Stimulated activated CD4-positive, alpha-beta T cell treated with anti-CD3 and anti-CD28 coated beads, Interleukin-4, amount 100 ng/mL, for 48 hours (primary cell): ENCODE data around the gene SEMA3F.

Experiments
- DNase-seq, 2 donors: peaks; one replicate each; pipeline ENCODE4 v3.0.0-alpha.2; 2020; ENCODE audit warnings: low read depth in 2 of 2

SEMA3F gene

DNA sequence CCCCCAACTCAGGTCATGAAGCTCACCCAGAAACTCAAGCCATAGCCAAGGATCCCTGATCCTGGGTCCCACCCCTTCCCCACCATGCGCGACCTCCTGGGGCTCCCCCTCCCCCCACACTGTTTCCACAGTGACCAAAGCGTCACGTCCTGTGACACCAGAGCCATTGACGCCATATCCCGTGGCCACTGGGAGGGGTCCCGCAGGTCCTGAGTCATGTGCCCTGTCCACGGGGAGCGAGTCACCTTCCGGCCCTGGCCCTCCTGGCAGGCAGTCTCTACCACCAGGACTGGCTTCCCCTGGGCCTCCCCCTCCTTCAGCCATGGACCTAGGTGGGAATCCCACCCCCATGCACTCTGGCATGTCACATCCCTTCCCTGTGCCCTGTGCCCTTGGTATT is 15.6 kb downstream of the SEMA3F start:
- DNase-seq = no peak

DNA sequence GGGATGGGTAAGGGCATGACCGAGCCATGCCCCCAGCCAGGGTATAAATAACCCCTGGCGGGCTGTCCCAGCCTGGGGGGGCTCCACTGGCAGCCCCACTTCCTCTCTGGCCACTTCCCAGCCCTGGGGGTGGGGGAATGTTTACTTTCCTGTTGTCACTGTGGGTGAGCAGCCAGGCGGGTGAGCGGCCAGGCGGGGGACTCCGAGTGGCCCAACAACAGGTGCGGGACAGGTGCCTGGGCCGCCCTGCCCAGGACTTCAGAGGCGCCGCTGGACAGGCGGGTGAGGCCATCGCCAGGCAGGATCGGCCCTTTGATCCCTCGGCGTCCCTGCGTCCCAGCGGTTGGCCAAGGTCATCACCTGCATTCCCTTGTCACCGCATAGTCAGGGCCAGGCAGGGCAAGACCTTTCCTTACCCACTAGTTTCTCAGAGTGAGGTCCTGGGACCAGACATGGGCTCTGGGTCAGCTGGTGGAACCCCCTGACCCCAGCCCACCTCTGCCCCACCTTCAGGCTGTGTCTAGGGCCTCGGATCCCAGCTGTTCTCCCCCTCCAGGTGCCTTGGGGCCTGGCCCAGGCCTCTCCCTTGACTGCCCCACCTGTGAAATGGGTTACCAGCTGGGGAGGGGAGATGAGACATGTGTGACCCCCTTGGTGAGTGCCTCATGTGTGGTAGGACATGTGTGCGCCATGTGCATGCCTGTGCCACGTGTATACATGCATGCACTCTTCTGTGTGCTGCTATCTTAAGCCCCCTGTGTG is 16.6 kb downstream of the SEMA3F start:
- no peak for DNase-seq

DNA sequence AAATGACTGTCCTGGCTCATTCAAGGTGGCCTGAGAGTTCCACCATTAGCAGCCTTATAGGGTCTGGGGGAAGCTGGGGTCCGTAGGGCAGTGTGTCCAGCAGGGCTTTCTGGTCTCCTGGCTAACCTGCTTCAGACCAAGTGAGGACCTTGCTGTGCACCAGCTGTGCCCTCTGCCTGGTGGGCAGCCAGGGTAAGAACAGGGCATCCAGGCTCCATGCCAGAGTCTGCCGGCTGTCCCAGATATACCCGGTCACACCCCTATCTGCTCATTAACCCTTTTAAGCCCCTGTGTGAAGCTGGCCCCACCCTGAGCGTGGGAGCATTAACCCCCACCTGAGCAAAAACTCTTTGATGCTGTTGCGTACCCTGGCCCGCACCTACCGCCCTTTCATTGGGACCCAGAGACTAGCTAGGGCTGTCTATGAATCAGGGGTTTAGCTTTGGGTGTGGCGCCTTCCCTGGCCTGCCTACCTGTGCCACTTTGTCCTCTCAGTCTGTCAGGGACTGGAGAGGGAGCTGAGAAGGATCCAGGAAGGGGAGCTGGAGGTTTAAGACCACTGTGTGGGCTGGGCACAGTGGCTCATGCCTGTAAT is 17.6 kb downstream of the SEMA3F start:
- no peak for DNase-seq

DNA sequence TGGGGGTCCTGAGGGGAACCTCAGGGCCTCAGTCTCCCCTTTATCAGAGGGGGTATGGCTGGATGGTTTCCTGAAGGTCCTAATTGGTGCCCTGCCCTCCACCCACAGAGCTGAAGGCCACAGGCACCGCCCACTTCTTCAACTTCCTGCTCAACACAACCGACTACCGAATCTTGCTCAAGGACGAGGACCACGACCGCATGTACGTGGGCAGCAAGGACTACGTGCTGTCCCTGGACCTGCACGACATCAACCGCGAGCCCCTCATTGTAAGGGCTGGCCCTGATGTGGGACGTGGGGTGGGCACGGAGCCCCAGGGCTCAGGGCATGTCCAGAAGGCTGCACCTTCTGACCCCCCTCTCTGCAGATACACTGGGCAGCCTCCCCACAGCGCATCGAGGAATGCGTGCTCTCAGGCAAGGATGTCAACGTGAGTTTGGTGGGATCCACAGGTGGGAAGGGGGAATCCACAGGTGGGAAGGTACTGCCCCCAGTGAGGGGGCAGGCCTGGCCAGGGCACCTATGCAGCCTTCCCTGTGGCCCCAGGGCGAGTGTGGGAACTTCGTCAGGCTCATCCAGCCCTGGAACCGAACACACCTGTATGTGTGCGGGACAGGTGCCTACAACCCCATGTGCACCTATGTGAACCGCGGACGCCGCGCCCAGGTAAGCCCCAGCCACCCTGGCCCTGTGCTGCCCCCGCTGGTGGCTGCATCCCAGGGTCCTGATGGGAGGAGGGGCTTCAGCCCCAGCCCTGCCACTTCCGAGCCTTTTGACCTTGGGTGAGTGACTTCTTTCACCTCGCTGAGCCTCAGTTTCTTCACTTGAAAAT is 18.8 kb downstream of the SEMA3F start:
- DNase-seq = no peak

DNA sequence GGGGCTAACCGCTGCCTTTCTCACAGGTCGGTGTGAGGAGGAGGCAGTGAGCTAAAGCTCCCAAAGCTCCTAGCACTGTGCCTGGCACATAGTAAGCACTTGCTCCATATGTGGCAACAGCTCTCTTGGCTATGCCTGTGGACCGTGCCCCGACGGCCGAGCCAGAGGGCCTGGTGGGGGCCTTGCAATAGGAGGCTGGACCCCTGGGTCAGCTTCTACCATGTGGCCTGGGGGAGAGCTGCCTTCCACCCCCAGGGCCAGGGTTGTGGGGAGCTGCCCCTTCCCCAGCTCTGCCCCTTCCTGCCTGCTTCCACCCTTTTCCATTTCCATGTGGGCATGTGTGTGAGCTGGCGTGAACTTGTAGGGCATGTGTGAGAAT is 19.4 kb downstream of the SEMA3F start:
- no peak for DNase-seq

DNA sequence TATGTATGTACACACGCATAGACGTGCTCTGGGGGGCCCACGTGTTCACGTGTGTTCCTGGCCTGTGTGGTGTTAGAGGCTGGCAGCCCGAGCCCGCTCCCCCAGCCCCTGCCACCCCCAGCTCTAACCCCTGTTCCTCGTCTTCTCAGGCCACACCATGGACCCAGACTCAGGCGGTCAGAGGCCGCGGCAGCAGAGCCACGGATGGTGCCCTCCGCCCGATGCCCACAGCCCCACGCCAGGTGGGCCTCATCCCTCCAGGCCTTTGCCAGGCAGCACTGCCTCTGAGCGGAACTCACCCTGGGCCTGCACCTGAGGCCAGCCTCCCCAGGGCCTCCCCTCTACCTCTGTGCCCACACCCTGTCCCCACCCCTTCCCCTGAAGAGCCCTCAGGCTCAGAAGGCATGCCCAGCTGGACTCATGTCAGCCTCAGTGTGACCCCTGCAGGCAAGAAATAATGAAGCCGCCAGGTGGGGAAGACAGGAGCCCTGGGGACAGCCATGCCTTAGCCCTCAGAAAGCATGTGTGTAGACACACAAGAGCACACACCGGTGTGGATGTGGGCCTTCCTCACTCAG is 19.9 kb downstream of the SEMA3F start:
- DNase-seq = no peak

DNA sequence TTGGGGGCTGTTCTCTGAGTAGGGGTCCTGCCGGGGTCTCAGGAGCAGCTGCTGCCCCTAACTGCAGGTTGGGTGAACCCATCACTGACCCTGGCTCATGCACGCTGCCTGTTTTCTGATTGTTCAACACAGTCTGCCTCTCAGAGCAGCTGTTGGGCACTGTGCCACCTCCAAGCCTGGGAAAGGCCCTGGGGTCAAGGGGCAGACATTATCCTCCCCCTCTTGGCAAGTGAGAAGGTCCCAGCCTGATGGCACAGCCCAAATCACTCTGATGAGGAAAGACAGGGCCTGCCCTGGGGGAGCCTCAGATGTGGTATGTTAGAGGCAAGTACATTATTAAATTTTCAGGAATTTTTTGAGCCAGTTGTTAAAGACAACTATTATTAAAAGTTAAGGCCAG is 22.2 kb downstream of the SEMA3F start:
- no peak for DNase-seq

DNA sequence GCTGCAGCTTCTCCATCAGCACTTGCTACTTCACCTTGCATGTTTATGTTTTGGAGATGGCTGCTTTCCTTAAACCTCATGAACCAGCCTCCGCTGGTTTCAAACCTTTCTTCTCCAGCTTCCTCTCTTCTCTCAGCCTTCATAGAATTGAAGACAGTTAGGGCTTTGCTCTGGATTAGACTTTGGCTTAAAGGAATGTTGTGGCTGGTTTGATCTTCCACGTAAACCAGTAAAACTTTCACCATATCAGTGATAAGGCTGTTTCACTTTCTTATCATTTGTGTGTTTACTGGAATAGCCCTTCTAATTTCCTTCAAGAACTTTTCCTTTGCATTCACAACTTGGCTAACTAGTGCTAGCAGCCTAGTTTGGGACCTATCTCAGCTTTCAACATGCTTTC is 24.6 kb downstream of the SEMA3F start:
- no peak for DNase-seq

DNA sequence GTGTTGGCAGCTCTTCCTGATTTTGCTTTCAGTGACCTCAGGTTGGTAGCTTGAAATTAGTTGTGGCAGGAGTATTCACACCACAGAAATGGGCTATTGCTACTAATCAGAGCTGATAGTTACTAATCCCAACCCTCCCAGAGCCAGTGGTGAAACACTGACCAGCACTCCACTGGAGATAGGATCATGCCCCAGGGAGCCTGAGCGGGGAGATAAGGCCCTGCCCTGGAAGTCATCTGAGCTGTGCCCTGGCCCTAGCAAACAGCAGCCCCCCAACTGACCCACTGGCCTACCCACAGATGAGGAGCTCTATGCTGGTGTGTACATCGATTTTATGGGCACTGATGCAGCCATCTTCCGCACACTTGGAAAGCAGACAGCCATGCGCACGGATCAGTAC is 26.9 kb downstream of the SEMA3F start:
- DNase-seq = no peak

DNA sequence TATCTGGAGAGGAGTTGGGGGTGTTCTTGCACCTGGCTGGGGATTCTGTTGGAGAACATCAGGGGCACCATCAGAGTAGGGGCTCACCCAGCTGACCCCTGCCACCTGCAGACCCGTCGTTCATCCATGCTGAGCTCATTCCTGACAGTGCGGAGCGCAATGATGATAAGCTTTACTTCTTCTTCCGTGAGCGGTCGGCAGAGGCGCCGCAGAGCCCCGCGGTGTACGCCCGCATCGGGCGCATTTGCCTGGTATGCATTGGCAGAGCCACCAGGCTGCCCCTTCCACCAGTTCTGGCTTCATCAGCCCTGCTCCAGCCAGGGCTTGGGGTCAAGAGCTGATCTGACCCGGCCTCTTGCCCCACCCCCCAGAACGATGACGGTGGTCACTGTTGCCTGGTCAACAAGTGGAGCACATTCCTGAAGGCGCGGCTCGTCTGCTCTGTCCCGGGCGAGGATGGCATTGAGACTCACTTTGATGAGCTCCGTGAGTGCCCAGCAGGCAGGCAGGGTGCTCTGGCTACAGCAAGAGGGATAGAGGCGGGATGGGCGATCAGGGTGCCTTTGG is 27.5 kb downstream of the SEMA3F start:
- DNase-seq = no peak

DNA sequence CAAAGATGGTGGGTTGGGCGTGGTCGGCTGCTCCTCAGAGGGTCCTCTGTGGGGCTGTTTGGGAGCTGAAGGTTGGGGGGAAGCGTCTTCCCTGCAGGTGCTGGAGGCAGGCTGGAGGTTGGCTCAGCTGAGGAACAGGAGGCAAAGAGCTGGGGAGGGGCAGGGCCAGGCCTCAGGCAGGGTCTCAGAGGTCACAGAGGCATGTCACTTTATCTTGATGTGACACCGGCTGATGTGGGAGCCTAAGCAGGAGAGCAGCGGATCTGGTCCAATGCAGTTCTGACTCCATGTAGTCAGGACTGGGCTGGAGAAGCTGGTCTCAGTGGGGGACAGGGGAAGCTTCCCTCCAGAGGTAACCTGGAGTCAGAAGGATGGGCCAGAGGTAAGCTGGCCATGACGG is 28.6 kb downstream of the SEMA3F start:
- DNase-seq = no peak

DNA sequence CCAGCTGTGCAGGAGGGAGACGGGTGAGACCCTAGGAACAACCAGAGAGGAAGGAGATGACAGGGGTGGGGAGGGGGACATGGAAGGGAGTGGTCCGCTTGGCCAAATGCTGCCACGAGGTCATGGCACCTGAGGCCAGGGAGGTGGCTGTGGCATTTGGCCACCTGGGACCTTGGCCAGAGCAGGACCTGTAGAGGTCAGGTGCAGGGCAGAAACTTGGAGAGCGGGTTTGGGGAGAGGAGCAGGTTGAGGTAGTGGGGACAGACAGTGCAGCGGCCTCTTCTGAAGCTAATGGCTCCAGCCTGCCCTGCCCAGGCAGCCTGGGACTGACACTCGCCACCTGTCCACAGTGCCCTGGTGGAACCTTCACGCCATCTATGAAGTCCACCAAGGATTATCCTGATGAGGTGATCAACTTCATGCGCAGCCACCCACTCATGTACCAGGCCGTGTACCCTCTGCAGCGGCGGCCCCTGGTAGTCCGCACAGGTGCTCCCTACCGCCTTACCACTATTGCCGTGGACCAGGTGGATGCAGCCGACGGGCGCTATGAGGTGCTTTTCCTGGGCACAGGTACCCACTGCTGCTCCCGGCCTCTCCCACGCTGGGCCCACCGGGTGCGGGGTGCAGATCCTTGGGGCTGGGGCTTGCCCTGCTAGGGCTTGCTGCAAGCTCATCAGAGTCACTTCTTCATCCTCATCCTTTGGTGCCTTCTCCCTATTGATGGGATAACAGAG is 29.3 kb downstream of the SEMA3F start:
- no peak for DNase-seq

DNA sequence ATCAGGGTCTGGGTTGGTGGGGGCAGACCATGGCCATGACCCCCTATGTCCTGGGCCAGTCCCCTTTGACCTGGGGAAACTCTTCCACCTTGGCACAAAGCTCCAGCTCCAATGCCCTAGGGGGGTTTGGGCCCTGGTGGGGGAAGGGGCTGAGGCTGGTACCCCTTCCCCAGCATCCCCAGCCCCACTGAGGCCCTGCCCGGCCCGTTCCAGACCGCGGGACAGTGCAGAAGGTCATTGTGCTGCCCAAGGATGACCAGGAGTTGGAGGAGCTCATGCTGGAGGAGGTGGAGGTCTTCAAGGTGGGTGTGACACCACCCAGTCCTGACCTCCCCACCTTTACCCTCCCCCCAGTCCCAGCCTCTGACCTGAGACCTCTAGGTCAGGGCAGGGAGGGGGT is 30.1 kb downstream of the SEMA3F start:
- no peak for DNase-seq

DNA sequence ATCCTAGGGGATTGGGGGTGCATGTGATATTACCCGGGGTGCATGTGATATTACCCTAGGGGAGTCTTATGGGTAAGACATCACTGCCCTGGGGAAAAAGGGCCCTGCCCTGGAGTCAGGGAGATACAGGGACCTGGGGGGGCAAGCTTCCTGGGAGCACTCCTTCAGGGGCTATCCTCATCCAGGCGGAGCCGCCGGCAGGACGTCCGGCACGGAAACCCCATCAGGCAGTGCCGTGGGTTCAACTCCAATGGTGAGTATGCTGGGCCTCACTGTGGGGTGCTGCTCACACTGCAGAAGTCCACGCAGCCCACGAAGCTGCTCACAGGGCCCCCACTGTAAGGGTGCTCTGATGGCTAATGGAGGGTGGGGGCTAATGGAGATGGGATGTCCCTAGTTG is 31.0 kb downstream of the SEMA3F start:
- no peak for DNase-seq

DNA sequence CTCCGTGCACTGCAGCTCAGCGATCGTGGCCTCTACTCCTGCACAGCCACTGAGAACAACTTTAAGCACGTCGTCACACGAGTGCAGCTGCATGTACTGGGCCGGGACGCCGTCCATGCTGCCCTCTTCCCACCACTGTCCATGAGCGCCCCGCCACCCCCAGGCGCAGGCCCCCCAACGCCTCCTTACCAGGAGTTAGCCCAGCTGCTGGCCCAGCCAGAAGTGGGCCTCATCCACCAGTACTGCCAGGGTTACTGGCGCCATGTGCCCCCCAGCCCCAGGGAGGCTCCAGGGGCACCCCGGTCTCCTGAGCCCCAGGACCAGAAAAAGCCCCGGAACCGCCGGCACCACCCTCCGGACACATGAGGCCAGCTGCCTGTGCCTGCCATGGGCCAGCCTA is 32.6 kb downstream of the SEMA3F start:
- no peak for DNase-seq

DNA sequence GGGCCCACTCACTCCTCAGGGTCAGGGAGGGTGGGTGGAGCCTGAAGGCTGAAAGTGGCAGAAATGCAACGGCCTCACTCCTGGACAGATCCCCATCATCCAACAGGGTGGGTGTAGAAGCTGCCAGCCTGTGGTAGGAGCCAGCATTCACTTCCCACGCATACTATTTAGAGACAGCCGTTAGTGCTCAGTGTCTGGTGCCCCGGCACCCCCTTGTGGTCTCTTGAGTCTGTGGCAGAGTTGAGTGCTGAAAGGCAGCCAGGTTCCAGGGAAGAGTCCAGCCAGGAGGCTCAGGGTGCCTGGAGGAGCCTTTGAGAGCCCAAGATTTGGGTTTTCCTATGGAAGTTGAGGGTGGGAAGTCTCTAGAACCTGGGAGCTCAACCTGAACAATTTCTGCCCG is 34.1 kb downstream of the SEMA3F start:
- DNase-seq = peak in 1 of 2 donors; percentile 35

DNA sequence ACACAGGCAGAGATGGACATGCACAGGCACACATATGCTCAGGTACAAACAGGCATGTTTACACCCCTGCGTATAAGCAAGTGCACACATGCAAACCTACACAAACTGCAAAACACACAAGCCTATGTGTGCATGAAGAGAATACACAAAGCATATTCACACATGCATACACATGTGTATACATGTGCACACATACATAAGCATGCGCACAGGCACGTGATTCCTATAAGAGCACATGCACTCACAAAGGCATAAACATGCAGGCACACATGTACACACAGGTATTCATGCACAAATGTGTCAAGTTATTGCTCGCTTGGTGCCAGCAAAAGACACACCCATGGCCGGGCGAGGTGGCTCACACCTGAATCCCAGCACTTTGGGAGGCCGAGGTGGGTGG is 34.9 kb downstream of the SEMA3F start:
- DNase-seq = no peak

DNA sequence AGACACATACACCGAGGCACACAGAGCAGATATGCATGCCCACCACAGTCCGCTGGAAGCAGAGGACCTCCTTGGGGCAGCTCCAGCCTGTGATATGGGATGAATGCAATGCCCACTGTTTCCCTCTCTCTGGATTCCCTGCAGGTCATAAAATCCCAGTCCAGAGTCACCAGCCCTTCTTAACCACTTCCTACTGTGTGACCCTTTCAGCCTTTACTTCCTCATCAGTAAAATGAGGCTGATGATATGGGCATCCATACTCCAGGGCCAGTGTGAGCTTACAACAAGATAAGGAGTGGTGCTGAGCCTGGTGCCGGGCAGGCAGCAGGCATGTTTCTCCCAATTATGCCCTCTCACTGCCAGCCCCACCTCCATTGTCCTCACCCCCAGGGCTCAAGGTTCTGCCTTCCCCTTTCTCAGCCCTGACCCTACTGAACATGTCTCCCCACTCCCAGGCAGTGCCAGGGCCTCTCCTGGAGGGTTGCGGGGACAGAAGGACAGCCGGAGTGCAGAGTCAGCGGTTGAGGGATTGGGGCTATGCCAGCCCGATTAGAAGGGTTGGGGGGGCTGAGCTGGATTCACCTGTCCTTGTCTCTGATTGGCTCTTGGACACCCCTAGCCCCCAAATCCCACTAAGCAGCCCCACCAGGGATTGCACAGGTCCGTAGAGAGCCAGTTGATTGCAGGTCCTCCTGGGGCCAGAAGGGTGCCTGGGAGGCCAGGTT is 36.0 kb downstream of the SEMA3F start, which contains the start of gene GNAT1:
Gene GNAT1 (plus strand): TSS at position 675 of the 725 bp plus-strand sequence. CDS start 116 bp downstream, outside the sequence.
- no peak for DNase-seq

DNA sequence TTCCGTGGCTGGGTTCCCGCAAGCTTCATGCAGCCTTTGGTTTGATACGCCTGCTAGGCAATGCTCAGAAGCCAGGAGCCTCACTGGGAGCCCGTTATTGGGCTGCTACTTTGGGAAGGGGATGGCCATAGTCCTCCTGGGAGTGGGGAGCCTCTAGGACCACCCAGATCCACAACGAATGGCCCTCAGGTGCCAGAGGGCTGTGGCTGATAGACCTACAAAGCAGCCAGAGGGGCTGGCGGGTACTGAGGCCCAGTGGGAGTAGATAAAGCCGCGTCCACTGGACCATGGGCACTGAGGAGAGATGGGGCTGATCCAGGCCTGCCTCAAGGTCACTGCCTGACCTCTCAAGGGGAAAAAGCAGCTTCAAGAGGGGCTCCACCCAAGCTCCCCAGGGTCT is 37.0 kb downstream of the SEMA3F start:
- DNase-seq = no peak

DNA sequence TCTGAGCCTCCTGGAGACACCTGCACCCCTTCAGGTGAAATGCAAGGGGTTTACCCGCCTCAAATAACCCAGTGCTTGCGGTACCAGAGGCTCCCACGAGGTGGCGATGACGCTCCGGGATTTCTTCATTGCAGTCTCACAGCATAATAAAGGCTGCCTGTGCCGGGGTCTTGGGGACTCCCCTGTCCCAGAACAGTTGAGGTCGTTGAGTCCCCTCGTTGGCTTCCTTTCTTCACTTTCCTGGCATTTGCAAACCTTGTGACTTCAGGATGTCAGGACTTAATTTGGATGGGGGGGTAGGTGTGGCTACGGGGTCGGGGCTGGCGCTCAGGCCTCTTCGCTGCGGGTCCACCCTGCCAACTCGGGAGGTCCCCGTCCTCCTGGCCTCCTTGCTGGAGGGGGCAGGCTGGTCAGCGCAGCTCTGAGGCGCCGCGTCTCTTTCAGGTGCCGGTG is 37.6 kb downstream of the SEMA3F start:
- peak; percentile 71 to 84 for DNase-seq

DNA sequence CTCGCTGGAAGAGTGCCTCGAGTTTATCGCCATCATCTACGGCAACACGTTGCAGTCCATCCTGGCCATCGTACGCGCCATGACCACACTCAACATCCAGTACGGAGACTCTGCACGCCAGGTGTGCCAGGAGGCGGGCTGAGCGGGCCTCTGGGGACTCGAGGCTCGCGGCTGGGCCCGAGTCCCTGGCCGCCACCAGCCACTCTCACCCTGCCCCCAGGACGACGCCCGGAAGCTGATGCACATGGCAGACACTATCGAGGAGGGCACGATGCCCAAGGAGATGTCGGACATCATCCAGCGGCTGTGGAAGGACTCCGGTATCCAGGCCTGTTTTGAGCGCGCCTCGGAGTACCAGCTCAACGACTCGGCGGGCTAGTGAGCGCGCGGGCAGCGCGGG is 38.2 kb downstream of the SEMA3F start:
- DNase-seq = no peak
